ENCODE data around the gene ZNF865.
"Not testable (repeated sequence)": the region's sequence is repeated elsewhere in the genome, so short reads cannot be mapped to it uniquely, and the experiment has no call there.

Gene ZNF865

DNA sequence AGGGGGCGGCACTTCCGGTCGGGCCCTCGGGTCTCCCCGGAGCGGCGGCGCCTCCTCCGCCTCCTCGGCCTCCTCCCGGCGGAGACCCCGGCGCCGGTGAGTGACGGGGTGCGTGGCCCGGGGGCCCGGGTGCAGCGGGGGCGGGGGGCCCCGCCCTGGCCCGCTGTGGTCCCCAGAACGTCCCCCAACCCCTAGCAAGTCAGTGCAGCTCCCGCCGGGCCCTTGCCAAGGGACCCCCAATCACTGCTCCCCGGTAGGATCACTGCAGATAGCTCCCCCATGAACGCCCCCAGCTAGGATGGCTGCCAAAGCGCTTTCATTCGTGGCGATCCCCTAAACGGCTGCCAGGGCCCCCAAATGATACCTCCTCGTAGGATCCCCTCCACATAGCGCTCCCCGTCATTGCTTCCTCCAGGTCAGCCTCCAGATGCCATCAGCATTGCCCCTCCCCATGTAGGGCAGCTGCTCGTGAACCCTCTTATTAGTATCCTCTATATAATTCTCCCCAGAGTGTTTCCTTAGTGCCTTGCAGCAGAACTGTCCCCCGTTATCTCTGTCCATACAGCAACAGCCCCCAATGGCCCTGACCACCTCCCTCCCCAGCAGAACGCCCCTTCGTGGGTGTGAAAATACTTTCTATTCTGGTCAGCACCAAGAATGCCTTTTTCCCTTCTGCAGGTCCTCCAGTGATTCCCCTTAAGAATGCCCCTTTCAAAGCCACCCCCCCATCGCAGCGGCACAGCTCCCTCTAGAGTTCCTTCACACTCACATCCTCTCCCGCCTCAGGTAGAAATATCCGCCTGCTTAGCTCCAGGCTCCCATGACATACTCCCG, at the start of gene ZNF865:
TSS of gene ZNF865 (plus strand) at position 11 of the 834 bp plus-strand sequence. CDS start 7,972 bp downstream, outside the sequence.
- peak; percentile 61 to 62 for DNase-seq (ENCODE audit: low read depth in 2 of 2)

DNA sequence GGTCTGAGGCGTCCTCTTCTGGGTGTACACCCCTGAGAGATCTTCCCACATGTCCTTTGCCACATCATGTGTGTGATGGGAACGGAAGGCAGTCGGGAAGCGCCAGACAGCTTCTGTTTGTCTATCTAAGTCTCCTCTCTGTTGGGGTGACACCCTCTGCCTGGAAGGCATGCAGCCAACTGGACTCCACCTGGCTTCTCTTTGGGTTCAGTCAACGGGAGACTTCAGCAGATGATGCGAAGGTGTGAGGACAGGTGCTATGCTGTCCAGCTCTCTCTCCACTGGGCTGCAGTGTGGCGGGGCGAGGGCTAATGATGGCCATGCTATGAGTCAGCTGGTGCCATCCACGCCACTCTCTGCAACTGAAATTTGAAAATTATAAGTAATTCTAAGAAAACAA, 45.8 kb upstream of the ZNF865 start:
- no peak for DNase-seq (ENCODE audit: low read depth in 2 of 2)

DNA sequence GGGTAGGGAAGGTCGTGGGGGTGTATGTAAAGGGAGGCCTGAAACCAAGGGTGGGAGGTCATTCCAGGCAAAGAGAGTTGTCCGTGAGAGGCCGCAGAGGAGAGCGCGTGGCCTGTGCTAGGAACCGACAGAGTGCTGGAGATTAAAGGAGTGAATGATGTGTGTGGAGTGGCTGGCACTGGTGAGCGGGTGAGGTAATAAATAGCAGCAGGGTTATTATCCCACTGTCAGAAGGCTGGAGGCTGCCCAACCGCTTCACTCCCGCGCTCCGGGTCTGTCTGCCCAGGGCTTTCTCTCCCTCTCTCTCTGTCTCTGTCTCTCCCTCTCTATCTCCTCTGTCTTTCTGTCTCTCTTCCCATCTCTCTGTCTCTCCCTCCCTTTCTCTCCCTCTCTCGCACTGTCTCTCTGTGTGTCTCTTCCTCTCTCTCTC, 42.2 kb upstream of the ZNF865 start:
- DNase-seq (ENCODE audit: low read depth in 2 of 2): no peak

DNA sequence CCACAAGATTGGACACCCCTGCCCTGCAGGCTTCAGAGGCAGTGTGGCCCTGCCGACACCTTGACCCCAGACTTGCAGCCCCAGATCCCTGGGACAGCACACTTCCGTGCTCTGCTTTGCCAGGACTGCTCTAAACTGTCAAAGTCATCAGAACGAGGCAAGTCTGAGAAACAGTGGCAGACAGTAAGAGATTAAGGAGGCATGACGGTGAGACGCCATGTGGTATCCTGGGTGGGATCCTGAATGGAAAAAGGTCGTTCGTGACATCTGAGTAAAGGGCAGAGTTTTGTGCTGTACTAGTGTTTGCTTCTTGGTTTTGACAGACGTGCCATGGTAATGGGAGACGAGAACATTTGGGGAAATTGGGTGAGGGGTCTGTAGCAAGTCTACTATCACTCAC, 38.6 kb upstream of the ZNF865 start:
- no peak for DNase-seq (ENCODE audit: low read depth in 2 of 2)

DNA sequence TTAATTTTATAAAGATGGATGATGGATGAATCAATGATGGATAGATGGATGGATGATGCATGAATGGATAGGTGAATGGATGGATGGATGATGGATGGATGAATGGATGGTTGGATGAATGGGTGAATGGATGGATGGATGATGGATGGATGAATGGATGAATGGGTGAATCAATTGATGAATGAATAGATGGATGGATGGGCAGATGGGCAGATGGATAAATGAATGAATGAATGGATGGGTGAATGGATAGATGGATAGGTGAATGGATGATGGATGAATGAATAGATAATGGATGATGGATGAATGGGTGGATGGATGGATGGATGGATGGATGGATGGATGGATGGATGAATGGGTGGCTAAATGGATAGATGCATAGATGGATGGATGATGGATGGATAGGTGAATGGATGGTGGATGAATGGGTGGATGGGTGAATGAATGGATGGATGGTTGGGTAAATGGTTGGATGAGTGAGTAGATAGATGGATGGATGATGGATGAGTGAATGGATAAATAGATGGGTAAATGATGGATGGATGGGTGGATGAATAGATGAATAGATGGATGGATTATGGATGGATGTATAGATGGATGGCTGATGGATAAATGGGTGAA, 37.6 kb upstream of the ZNF865 start:
- no peak for DNase-seq (ENCODE audit: low read depth in 2 of 2)

DNA sequence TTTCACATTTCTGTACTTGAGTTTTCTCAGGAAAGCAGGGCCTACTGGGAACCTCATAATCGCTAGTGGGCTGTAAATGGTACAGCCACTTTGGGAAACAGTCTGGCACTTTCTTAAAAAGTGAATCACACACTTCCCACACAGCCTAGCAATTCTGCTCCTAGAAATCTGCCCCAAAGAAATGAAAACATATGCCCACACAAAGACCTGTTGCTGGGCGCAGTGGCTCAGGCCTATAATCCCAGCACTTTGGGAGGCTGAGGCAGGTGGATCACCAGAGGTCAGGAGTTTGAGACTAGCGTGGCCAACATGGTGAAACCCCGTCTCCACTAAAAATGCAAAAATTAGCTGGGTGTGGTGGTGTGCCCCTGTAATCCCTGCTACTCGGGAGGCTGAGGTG, 36.0 kb upstream of the ZNF865 start:
- DNase-seq (ENCODE audit: low read depth in 2 of 2): not testable (repeated sequence)

DNA sequence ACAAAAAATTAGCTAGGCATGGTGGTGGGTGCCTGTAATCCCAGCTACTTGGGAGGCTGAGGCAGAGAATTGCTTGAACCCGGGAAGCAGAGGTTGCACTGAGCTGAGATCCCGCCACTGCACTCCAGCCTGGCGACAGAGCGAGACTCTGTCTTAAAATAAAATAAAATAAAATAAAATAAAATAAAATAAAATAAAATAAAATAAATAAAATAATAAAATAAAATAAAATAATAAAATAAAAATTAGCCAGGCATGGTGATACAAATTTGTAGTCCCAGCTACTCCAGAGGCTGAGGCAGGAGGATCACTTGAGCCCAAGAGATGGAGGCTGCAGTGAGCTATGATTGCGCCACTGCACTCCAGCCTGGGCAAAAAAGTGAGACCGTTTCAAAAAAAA, 31.5 kb upstream of the ZNF865 start:
- not testable (repeated sequence) for DNase-seq (ENCODE audit: low read depth in 2 of 2)

DNA sequence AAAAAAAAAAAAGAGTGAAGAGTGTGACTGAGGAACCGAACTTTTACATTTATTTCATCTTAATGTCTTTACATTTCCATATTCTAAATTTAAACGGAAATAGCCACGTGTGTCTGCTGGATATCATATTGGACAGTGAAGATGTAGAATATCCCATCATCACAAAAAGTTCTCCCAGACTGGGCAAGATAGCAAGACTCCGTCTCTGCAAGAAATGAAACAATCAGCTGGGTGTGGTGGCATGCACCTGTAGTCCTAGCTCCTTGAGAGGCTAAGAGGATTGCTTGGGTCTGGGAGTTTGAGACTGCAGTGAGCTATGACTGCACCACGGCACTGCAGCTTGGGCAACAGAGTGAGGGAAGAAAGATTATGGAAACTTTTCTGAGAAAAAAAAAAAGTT, 28.7 kb upstream of the ZNF865 start:
- DNase-seq (ENCODE audit: low read depth in 2 of 2): no peak

DNA sequence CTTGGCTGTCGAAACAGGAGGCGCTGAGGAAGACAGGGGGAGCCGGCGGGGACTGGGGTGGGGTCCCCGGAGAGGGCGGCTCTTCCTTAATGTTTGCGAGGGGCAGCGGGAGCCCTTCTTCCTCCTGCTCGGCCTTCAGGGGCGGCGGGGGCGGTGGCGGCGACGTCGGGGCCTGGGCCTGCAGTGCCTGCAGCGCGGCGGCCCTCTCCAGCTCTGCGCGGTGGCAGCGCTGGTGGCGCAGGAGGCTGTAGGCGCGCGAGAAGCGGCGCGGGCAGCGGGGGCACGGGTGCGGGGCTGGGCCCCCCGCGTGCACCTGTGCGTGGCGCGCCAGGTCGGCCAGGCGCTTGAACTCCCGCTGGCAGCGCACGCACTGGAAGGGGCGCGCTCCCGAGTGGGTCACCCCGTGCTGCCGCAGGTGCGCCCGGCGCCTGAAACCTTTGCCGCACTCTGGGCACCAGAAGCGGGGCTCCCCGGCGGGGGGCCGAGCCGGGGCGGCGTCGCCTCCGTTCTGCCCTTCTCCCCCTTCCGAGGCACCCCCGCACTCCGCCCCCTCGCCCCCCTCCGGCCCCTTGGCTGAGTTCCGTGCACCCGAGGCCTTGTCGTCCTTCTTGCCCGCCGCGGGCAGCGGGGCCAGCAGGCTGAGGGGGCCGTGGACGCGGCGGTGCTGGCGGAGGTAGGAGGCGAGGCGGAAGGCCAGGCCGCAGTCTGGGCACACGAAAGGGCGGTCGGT, 27.3 kb upstream of the ZNF865 start:
- no peak for DNase-seq (ENCODE audit: low read depth in 2 of 2)

DNA sequence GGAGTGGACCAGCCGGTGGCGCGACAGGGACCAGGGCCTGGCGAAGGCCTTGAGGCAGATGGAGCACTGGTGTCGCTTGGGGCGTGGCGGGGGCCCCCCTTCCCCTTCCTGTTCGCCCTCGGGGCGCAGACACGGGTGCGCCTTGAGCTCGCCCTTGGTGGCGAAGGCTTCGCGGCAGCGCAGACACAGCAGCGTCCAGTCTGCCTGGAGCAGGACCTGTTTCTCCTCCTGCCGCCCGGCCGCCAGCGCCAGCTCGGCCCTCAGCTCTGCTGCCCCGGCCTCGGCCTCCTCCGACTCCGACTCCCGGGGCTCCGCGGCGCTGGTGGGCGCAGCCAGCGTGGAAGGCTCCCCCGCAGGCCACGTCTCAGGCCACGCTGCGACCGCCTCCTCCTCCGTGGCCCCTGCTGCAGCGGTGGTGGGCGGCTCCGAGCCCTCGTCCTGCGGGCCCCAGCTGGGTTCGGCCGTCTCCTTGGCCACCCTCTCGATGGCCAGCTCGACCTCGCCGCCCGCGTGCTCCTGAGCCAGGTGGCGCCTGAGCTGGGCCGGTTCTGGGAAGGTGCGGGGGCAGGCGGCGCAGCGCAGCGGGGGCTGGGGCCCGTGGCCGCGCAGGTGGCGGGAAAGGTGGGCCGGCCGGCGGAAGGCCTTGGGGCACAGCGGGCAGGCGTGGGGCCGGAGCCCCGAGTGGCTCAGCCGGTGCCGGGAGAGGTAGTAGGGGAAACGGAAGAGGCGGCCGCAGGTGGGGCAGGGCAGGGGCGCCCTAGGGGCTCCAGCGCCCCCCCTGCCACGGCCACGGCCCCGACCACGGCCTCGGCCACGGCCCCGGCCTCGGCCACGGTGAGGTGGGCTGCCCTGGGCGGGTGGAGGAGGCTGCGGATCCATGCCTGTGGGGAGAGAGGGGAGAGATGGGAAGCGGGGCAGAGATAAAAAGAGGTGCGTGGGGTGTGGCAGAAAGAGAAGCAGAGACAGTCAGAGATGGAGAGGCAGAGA, 26.4 kb upstream of the ZNF865 start:
- no peak for DNase-seq (ENCODE audit: low read depth in 2 of 2)

DNA sequence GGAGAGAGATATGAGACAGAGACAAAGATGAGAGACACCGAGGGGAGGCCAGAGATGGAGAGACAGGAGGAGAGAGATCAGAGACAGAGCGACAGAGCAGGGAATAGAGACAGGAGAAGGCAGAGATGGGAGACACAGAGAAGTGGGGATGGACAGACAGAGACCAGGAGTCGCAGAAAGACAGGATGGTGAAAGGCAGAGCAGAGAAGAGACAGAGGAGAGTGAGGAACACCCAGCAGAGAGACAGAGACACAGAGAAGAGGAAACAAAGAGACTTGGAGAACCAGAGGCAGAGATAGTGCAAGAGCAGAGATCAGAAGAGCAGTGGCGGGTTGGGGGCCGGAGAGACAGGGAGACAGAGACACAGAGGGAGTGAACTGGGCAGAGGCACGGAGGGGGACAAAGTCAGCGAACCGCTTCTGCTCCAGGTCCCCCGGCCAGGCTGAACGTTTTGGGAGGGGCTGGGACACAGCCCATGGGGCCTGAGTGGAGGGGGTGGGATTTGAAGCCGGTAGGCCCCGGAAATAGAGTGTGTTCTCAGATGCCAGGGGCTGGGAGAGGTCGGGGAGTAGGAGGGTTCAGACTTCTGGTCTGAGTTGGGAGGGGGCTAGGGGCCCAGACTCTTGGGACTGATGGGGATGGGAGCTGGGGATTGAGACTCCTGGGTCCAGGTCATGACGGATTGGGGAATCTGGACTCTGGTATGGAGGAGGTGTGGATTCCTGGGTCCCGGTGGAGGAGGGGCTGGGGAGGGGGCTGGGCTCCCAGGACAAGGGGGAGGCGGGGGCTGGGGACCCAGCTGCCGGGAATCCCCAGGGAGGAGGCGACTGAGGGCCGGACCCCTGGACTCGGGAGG, 25.5 kb upstream of the ZNF865 start:
- no peak for DNase-seq (ENCODE audit: low read depth in 2 of 2)

DNA sequence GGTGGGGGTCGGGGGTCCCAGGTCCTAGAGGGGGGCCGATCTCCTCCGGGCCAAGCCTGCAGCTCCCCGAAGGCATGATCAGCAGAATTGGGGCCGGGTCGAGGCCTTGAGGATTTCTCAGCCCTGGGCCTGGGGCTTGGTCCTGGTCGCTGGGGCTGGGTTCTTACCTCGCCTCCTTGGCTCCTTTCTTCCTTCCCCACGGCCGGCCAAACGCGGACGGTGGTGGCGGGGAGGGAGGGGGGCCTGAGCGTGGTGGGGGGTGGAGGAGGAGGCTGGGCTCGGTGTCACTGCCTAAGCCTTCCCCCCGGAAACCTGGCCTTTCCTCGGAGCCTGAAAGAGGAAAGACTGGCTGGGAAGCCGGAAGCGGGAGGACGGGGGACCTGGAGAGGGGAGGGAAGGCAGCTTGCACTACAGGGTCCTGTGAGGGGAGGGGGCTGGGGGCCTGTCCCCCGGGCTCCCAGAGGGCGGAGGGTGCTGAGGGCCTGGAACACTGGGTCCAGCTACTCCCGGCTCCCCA, 24.8 kb upstream of the ZNF865 start, which contains the start of gene ZNF579:
TSS of gene ZNF579 (minus strand) at position 221 of the 517 bp plus-strand sequence. CDS start 1,209 bp downstream, outside the sequence.
- peak; percentile 69 to 73 for DNase-seq (ENCODE audit: low read depth in 2 of 2)

DNA sequence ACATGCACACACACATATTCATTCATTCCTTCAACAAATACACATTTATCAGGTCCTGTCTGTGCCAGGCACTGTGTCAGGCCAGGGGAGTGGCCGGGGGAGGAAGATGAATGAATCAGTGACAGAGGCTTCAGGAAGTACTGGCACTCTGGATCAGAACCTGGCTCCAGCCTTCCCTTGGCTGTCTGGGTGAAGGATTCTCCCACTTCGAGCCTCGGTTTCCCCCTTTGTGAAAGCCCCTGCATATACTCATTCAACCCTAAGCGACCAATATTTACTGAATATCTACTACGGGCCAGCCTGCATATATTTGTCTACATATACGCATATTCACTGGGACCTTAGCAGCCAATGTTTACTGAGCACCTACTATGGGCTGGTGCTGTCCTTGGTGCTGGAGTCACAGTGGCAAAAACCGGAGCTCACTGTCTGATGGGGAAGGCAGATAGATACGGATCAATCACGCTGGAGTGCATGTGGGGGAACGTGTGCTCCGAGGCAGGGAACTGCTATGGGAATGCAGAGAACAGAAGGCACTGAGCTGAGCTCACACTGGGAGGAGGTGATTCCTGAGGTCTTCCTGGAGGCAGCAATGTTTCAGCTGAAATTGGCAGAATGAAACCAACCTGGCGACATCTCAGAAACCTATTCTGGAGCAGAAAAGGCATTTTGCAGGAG, 24.2 kb upstream of the ZNF865 start:
- no peak for DNase-seq (ENCODE audit: low read depth in 2 of 2)

DNA sequence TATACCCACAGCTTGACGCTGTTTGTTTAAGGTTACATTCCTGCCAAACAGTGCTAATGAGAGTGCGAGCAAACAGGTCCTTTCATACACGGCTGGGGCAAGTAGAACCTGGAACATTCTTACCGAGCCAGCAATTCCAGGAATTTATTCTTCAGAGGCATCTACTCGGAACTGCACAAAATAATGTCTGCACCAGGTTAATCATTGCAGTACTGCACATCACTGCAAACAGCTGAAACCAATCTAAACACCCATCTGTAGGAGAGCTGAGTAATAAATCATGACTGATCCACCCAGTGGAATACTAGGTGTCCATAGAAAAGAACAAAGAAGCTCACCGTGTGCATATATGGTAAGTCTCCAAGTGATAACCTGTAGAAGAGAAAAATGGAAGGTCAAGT, 23.6 kb upstream of the ZNF865 start:
- DNase-seq (ENCODE audit: low read depth in 2 of 2): no peak

DNA sequence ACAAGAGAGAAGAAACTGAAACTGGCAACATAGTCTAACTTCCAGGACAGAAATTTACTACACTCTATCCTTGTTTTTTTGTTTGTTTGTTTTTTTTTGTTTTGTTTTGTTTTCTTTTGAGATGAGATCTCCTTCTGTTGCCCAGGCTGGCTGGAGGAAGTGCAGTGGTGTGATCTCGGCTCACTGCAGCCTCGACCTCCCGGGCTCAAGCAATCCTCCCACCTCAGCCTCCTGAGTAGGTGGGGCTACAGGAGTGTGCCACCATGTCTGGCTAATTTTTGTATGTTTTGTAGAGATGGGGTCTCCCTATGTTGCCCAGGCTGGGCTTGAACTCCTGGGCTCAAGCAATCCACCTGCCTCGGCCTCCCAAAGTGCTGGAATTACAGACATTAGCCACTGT, 23.2 kb upstream of the ZNF865 start:
- DNase-seq (ENCODE audit: low read depth in 2 of 2): not testable (repeated sequence)

DNA sequence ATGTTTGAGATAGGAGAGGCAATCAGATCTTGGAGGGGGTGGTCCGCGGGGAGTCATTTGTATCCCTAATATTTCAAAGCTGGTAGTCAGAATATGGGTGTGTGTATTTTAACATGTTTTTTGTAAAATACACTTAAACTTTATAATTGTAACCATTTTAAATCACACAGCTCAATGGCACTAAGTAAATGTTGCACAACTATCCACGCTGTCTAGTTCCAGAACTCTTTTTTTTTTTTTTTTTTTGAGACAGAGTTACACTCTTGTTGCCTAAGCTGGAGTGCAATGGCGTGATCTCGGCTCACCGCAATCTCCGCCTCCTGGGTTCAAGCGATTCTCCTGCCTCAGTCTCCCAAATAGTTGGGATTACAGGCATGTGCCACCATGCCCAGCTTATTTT, 21.6 kb upstream of the ZNF865 start:
- DNase-seq (ENCODE audit: low read depth in 2 of 2): not testable (repeated sequence)

DNA sequence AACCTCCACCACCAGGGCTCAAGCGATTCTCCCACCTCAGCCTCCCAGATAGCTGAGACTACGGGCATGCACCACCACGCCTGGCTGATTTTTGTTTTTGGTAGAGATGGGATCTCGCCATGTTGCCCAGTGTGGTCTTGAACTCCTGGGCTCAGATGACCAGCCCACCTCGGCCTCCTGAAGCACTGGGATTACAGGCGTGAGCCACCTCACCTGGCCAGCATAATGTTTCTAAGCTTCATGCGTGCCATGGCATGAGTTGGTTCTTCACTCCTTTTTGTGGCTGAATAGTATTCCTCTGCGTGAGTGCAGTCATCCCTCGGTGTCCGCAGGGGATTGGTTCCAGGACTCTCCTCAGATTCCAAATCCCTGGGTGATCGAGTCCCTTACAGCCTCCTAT, 20.6 kb upstream of the ZNF865 start:
- DNase-seq (ENCODE audit: low read depth in 2 of 2): no peak

DNA sequence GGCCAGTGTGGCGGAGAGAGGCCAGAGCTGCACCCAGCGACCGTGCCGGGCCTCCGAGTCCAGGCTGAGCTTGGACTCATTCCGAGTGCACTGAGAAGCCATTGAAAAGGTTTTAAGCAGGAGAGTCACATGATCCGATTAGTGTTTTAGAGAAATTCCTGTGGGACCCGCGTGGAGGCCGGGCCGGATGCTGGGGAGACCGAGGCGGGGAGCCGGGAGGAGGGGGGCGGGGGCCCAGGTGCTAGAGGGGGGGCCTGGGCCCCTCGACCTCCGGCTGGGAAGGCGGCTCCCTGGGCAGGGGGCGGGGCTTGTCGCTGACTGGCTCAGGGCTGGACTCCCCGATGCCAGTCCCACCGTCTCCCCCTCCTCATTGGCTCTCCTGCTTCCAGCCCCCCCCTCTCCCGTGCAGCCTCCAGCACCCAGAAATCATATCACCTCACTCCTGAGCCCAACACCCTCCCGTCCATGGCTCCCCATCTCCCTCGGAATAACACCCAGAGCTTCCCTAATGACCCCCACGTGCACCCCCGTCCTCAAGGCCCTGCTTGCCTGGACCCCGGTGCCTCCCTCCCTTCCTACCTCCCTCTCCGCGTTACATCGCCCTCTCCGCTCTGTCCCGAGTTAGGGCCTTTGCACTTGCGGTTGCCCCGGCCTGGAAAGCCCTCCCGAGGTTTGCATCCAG, 19.6 kb upstream of the ZNF865 start:
- DNase-seq (ENCODE audit: low read depth in 2 of 2): no peak
